Measurements from ENCODE around the gene STAMBPL1.
"Not testable (repeated sequence)": the region's sequence is repeated elsewhere in the genome, so short reads cannot be mapped to it uniquely, and the experiment has no call there.

The STAMBPL1 gene

DNA sequence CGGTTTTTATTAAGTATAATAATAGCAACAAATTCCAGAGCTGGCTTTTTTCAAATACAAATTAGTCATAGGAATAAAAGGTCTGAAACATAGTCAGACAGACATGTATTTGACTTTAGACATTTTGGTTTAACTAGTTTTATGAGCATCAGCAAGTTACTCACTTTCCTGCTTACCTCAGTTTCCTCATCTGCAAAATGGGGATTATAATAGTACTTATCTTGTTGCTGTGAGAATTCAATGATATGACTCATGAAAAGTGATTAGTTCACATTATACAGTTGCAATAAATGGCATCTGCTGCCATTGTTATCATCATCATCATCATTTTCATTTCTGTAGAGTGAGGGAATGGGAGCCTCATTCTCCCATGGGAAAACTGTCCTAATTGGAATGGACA is 39.0 kb downstream of the STAMBPL1 start:
- no peak for DNase-seq (ENCODE audit: low read depth in 2 of 2)

DNA sequence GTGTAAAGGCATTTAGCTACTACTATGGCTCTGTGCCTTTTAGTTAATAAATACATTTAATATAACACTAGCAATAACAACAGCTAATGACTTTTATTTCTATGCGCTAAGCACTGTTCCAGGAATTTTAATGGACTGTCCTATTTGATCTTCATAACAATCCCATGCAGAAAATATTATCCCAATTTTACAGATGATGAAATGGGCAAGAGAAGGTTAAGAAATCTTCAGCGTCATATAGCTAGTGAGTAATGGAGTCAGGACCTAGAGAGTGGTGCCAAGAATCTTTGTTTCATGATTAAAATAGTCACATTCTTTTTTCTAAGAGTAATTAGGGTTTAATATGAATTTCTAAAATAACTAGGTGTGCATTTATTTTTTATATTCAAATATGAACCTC is 40.2 kb downstream of the STAMBPL1 start:
- DNase-seq (ENCODE audit: low read depth in 2 of 2) = no peak

DNA sequence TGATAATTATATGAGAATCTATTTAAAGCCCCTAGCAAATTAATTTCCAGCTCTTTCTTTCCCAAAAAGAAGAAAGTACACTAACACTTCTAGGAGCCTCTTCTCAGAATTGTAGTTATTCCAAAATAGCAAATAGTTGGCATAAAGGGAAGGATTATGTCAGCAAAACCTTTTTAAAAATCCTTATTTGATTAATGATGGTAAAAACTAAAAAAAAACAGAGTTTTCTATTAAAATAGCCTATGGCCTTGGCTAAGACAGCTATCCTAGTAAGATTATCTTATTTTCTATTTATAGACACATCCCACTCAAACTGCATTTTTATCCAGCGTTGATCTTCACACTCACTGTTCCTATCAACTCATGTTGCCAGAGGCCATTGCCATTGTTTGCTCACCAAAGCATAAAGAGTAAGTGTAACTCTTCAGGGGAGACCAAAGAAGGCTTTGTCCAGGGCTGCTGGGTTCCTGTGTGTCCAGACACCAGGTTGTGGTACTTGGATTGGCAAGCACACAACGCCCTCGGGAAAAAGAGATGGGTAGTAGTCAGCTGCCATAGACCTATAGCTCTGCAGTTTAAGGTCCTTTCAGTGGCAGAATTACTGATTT is 41.0 kb downstream of the STAMBPL1 start:
- no peak for DNase-seq (ENCODE audit: low read depth in 2 of 2)

DNA sequence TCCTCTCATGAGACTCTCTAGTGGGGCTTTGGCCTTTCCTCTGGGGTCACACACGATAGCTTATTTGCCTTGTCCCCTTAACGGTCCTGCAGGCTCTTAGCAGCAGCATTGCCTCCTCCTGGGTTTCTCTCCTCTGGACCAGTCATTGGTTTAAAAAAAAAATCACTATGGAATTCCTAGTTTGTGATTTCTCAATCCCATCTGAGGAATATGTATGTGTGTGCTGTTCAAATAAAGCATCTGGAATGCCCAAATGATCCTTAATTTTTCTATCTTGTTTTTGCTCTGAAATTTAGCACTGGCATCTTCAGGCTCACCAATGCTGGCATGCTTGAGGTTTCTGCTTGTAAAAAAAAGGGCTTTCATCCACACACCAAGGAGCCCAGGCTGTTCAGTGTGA is 42.0 kb downstream of the STAMBPL1 start:
- no peak for DNase-seq (ENCODE audit: low read depth in 2 of 2)

- no peak for DNase-seq (ENCODE audit: low read depth in 2 of 2)
Measured at GRCh38 chr10:88923520-88923919, 43.5 kb downstream of the STAMBPL1 start.

- no peak for DNase-seq (ENCODE audit: low read depth in 2 of 2)
Measured at GRCh38 chr10:88926566-88927415, 46.7 kb downstream of the STAMBPL1 start.

DNA sequence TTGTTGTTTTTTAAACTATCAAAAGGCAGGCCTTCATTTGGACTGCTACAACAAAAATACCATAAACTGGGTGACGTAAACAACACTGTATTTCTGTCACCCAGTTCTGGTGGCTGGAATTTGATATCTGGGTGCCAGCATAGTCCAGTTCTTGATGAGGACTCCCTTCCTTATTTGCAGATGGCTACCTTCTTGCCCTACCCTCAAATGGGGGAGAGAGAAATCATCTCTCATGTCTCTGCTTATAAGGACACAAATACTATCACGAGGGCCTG is 47.3 kb downstream of the STAMBPL1 start:
- DNase-seq (ENCODE audit: low read depth in 2 of 2) = no peak

DNA sequence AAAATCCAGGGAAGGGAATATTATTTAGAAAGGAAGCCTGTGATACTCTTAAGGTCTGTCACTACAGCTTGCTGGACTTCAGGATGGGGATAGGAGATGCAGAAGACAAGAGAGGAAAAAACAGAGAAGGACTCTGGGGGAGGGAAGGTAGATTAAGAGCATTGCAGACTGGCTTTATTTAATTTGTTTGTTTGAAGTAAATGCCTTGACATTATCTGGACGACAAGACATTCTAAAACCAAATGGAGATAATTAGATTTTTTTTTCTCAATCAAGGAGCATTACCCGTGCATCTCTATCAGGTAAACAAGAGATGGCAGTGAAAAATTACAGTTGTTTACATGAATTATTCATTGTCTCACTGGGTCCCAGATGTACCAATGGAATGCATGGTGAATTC is 48.2 kb downstream of the STAMBPL1 start:
- no peak for DNase-seq (ENCODE audit: low read depth in 2 of 2)

- no peak for DNase-seq (ENCODE audit: low read depth in 2 of 2)
Measured at GRCh38 chr10:88931548-88931947, 51.5 kb downstream of the STAMBPL1 start.

DNA sequence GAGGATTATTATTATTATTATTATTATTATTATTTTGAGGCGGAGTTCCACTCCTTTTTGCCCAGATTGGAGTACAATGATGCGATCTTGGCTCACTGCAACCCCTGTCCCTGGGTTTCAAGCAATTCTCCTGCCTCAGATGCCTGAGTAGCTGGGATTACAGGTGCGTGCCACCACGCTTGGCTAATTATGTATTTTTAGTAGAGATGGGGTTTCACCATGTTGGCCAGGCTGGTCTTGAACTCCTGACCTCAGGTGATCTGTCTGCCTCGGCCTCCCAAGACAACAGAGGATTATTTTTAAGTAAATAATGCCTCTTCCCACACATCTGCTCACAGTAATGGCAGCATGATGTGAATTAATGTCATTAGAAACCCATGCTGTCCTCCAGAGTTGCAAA is 52.0 kb downstream of the STAMBPL1 start:
- not testable (repeated sequence) for DNase-seq (ENCODE audit: low read depth in 2 of 2)

DNA sequence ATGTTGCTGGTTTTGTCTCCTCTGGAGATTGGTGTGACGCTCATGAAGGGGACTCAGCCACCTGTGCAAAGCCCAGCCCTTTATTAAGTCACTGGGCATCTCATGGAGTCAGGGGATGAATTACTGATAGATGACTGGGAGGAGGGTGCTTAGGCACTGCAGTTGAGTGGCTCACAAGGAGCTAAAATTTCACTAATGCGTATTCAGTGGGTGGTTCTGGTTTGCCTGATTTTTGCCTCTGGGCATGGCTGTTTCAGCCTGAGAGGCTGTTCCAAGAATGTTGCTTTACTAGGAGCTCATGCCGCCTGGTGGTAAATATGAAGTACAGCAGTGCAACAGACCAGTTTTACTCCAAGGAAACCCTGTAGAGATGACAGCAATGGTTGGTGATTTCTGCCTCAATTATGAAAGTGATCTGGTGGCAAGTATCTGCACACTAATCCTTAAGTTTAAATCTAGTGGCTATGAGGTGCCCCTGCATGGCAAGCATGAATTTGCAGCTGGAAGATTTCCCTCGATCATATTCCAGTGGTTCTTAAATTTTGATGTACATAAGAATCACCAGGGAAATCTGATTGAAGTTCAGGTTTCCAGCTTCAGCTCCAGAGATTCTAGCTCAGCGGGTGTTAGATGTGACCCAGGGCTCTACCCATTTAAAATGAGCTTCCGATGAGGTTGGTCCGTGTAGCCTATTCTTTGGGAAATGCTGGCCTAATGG is 52.7 kb downstream of the STAMBPL1 start:
- DNase-seq (ENCODE audit: low read depth in 2 of 2) = peak in 1 of 2 donors; percentile 9

DNA sequence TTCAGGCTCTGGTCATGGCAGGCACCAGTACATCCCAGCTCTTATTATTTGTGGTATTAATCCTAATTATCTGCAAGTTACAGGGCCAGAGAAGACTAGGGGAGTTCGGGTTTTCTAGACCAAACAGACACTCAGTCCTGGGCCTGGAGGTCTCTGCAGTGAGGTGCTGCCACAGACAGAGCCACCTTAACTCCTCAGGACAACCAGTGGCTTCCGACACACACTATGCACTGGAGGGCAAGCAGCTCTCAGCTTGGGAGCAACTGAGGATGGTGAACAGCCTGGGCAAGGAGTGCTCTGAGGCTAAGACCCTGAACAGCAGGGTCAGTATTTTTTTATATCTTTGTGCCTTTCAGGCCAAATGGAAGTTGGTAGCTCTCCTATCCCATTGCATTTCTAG is 53.5 kb downstream of the STAMBPL1 start:
- DNase-seq (ENCODE audit: low read depth in 2 of 2) = no peak

DNA sequence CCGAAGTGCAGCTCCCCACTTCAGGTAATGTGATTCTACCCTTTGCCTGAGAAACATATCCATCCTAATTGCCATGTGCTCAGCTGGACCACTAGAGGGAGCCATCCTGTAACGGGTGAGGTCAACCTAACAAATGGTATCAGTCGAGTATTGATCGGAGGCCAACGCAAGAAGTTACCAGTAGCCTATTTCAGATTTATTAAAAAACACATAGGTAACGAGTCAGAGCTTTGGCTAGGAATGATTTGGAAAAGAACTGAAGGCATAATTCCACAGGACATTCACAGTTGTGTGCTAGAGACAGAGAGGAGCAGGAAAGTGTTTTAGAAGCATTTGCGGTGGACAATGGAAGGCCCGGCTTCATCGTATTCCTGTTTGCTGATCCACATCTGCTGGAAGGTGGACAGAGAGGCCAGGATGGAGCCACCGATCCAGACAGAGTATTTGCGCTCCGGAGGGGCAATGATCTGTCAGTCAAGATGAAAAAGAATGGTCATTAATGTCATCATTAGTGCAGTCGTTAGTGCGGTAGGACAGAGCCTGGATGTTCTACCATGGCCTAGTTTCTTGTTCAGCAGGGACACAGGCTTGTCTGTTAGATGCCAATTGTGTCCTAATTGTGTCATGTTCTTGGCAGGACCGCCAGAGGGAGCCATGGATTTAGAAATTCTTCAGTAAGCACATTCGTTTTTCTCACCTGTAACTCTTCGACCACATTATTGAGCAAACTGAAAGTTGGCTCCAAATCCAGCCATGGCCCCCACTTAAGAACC is 55.0 kb downstream of the STAMBPL1 start:
- peak; percentile 30 to 38 for DNase-seq (ENCODE audit: low read depth in 2 of 2)

- no peak for DNase-seq (ENCODE audit: low read depth in 2 of 2)
Measured at GRCh38 chr10:88936656-88937055, 56.6 kb downstream of the STAMBPL1 start.

DNA sequence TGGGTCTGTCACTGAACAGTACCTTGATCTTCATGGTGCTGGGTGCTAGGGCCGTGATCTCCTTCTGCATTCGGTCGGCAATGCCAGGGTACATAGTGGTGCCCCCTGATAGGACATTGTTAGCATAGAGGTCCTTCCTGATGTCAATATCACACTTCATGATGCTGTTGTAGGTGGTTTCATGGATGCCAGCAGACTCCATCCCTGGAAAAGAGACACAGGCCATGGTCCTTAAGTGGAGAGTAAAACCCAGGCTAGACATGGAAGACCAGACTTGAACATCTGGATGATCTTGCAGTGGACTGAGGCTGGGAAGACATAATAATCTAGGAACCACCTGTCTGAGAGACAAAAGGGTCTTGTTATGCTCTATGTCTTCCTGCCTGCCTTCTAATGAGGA is 58.0 kb downstream of the STAMBPL1 start:
- DNase-seq (ENCODE audit: low read depth in 2 of 2) = no peak

DNA sequence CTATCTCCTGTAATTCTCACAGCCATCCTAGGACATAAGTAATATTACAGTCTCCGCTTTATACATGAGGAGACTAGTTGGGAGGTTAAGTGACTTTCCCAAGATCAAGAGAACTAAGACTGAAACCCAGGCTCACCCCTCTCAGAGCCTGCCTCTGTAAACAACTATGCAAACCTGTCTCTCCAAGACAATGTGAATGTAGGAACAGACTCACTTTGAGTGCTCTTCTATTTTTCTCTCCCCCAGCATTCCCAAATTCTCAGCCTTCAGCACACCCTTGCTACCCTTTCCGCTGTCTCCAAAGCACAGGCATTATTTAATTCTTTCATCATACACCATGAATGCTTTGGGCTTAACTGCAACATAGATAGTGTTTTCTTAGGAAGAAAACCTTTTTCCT is 58.9 kb downstream of the STAMBPL1 start:
- DNase-seq (ENCODE audit: low read depth in 2 of 2) = no peak

DNA sequence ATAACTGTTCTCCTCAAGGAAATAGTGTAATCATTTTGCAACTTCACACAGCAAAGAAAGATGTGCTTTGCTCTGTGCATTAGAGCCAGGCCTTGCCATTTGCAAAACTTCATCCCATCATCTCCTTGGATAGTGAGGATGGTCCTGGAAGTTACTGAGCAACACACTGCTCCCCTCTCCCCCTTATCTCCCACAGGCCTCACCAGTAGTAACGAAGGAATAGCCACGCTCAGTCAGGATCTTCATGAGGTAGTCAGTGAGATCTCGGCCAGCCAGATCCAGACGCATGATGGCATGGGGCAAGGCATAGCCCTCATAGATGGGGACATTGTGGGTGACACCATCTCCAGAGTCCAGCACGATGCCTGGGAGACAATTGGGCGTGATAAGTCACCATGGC is 61.0 kb downstream of the STAMBPL1 start:
- DNase-seq (ENCODE audit: low read depth in 2 of 2) = no peak

DNA sequence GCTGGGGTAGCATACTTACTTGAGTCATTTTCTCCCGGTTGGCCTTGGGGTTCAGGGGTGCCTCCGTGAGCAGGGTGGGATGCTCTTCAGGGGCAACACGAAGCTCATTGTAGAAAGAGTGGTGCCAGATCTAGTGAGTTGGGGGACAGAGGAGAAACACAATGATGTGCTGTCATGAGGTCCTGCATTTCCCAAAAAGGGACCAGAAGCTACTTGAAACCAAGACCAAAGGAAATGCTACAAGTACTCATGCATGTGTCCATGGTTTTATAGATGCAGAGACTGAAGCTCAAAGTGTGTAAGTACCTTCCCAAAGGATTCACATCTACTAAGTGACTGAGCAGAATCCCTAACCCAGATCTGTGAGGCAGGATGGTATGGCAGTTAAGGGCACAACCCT is 63.7 kb downstream of the STAMBPL1 start:
- no peak for DNase-seq (ENCODE audit: low read depth in 2 of 2)

DNA sequence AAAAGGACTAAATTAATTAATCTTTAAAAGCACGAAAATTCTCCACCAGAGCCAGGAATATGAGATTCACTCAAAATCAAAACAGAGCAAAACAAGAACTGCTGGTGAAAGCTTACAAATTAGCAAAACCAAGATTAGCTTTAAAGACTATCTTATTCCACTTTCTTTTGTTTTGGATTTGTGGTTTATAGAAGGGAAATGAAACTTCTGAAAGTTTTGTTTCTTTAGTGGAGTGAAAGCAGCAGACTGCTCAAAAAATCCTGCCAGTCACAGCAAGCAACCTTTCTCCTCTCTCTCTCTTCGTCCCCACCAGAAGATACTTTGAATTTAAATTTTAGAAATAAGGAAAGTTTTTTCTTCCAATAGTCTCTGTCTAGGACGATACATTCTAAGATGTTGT is 64.8 kb downstream of the STAMBPL1 start:
- DNase-seq (ENCODE audit: low read depth in 2 of 2) = no peak

- no peak for DNase-seq (ENCODE audit: low read depth in 2 of 2)
Measured at GRCh38 chr10:88946200-88946599, 66.2 kb downstream of the STAMBPL1 start.

DNA sequence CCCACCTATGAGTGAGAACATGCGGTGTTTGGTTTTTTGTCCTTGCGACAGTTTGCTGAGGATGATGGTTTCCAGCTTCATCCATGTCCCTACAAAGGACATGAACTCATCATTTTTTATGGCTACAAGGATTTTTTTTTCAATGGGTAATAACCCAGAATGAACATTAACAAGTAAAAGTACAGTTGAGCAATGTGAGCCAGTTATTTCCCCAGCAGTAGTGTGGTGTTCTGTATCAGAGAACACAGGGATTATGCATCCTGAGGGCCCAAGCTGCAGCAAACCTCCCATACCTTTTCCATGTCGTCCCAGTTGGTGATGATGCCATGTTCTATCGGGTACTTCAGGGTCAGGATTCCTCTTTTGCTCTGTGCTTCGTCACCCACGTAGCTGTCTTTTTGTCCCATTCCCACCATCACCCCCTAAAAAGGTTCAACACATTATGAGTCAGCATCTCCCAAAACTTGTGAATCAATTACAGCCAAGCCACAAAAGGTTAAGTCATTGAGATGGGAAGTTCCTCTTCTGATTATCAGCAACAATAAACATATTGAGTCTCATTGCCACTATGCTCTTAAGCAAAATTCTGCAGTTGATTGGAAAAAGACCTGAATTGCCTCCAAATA is 67.0 kb downstream of the STAMBPL1 start:
- DNase-seq (ENCODE audit: low read depth in 2 of 2) = no peak

DNA sequence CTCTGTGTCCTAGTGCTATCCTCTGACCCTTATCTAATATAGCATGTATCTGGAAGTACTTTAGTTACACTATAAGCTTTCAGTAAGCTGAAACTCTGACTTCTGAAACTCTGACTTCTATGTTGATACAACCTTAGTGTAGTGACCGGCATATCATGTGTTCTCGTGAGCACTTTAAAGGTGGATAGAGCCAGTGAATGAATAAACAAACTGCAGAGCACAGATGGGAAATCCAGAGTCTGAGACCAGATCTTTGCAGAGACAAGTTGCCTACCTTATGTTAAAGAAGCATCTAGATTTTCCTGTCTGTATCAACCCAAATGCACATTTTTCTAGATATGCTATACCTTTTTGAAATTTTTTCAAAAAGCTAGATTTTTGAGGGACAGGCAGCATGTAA is 69.0 kb downstream of the STAMBPL1 start:
- DNase-seq (ENCODE audit: low read depth in 2 of 2) = no peak

Measured in stimulated activated CD8-positive, alpha-beta memory T cell treated with anti-CD3 and anti-CD28 coated beads, Interleukin-2, amount 100 ng/mL, for 1 hour (primary cell).